DOHH2 (cell line): ENCODE measurements around the gene TSPAN32.

ENCODE experiments used
- H3F3A ChIP-seq: fragments of 200-600 bp; sonication (generic), shearing (Covaris generic); 2 replicates; pipeline ENCODE4 v1.6.0; 2016; ENCODE audit warnings: antibody characterized with exemption, mild to moderate bottlenecking; ENCODE audit not compliant: control insufficient read depth, insufficient read depth
- H3K27ac ChIP-seq: fragments of 200-600 bp; sonication (generic); 2 replicates; pipeline ENCODE4 v1.5.1; 2014; ENCODE audit warnings: low read depth, mild to moderate bottlenecking, low read length, moderate library complexity
- H3K27me3 ChIP-seq: fragments of 200-600 bp; sonication (generic); 2 replicates; pipeline ENCODE4 v1.6.1; 2014; ENCODE audit warnings: mild to moderate bottlenecking, low read length, mixed read lengths; ENCODE audit not compliant: control insufficient read depth
- H3K36me3 ChIP-seq: fragments of 200-600 bp; sonication (generic); 2 replicates; pipeline ENCODE4 v1.6.1; 2014; ENCODE audit warnings: mild to moderate bottlenecking, low read length, moderate library complexity, mixed read lengths; ENCODE audit not compliant: control insufficient read depth
- H3K4me1 ChIP-seq: fragments of 200-600 bp; sonication (generic); 2 replicates; pipeline ENCODE4 v1.6.1; 2014; ENCODE audit warnings: mild to moderate bottlenecking, low read length, mixed read lengths; ENCODE audit not compliant: control insufficient read depth
- H3K4me2 ChIP-seq: fragments of 200-600 bp; sonication (generic); 2 replicates; pipeline ENCODE4 v1.6.0; 2014; ENCODE audit warnings: mild to moderate bottlenecking, low read length, moderate library complexity
- H3K4me3 ChIP-seq: fragments of 200-600 bp; sonication (generic); 2 replicates; pipeline ENCODE4 v1.5.1; 2014; ENCODE audit warnings: mild to moderate bottlenecking, low read length, mixed read lengths
- H3K79me2 ChIP-seq: fragments of 200-600 bp; sonication (generic); 2 replicates; pipeline ENCODE4 v1.6.1; 2014; ENCODE audit warnings: mild to moderate bottlenecking, low read length, mixed read lengths; ENCODE audit not compliant: control insufficient read depth
- H3K9me2 ChIP-seq: fragments of 200-600 bp; sonication (generic); replicated peaks from 2 replicates; pipeline ENCODE4 v1.6.1; 2014; ENCODE audit warnings: mild to moderate bottlenecking, low read length, mixed read lengths; ENCODE audit not compliant: control insufficient read depth
- H3K9me3 ChIP-seq: fragments of 200-600 bp; sonication (generic); 2 replicates; pipeline ENCODE4 v1.6.1; 2014; ENCODE audit warnings: antibody characterized with exemption, low read length, mixed read lengths; ENCODE audit not compliant: control insufficient read depth, insufficient read depth
- H4K20me1 ChIP-seq: fragments of 200-600 bp; sonication (generic); 2 replicates; pipeline ENCODE4 v1.6.0; 2014; ENCODE audit warnings: low read depth, mild to moderate bottlenecking, antibody characterized with exemption, low read length, moderate library complexity; ENCODE audit not compliant: control insufficient read depth, insufficient read depth
- EZH2phosphoT487 ChIP-seq: fragments of 200-600 bp; sonication (generic); IDR thresholded peaks from 2 replicates; pipeline ENCODE4 v1.6.1; 2017; ENCODE audit warnings: borderline replicate concordance, mild to moderate bottlenecking, antibody characterized with exemption, low read length, moderate library complexity, mixed read lengths
- TF ChIP-seq, protein P1 (sequence below): fragments of 200-600 bp; sonication (generic); IDR thresholded peaks from one replicate; pipeline ENCODE4 v1.5.1; 2014; ENCODE audit warnings: antibody characterized with exemption, mild to moderate bottlenecking, low read depth, low read length; ENCODE audit not compliant: poor library complexity, severe bottlenecking

Gene TSPAN32

GRCh38 chr11:2289859-2290258 is 12.0 kb upstream of the TSPAN32 start:
- no peaks in the 10 kb centered on the region for H3K79me2 ChIP-seq
- no peaks in the 10 kb centered on the region for H3K36me3 ChIP-seq
- H3K27ac ChIP-seq = no peak overlapping the region
- H3K9me2 ChIP-seq = no peaks in the 10 kb centered on the region
- H3K4me2 ChIP-seq = no peak overlapping the region
- no peaks in the 10 kb centered on the region for H3K9me3 ChIP-seq
- H3K4me3 ChIP-seq = no peak overlapping the region
- no peaks in the 10 kb centered on the region for H3K27me3 ChIP-seq
- no peaks in the 10 kb centered on the region for H3F3A ChIP-seq
- TF ChIP-seq EZH2phosphoT487 = no peak
- TF ChIP-seq, protein P1, sequence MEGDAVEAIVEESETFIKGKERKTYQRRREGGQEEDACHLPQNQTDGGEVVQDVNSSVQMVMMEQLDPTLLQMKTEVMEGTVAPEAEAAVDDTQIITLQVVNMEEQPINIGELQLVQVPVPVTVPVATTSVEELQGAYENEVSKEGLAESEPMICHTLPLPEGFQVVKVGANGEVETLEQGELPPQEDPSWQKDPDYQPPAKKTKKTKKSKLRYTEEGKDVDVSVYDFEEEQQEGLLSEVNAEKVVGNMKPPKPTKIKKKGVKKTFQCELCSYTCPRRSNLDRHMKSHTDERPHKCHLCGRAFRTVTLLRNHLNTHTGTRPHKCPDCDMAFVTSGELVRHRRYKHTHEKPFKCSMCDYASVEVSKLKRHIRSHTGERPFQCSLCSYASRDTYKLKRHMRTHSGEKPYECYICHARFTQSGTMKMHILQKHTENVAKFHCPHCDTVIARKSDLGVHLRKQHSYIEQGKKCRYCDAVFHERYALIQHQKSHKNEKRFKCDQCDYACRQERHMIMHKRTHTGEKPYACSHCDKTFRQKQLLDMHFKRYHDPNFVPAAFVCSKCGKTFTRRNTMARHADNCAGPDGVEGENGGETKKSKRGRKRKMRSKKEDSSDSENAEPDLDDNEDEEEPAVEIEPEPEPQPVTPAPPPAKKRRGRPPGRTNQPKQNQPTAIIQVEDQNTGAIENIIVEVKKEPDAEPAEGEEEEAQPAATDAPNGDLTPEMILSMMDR = no peak
- no peaks in the 10 kb centered on the region for H3K4me1 ChIP-seq
- H4K20me1 ChIP-seq = no peaks in the 10 kb centered on the region

GRCh38 chr11:2290351-2290841 is 11.4 kb upstream of the TSPAN32 start:
- no peaks in the 10 kb centered on the region for H3K9me3 ChIP-seq
- no peaks in the 10 kb centered on the region for H3K27me3 ChIP-seq
- no peaks in the 10 kb centered on the region for H3K9me2 ChIP-seq
- no peaks in the 10 kb centered on the region for H3K36me3 ChIP-seq
- no peak for TF ChIP-seq EZH2phosphoT487
- TF ChIP-seq, protein P1 = no peak
- no peaks in the 10 kb centered on the region for H3K79me2 ChIP-seq
- no peaks in the 10 kb centered on the region for H3K4me1 ChIP-seq
- no peak overlapping the region for H3K27ac ChIP-seq
- no peaks in the 10 kb centered on the region for H3F3A ChIP-seq
- no peak overlapping the region for H3K4me2 ChIP-seq
- no peak overlapping the region for H3K4me3 ChIP-seq
- no peaks in the 10 kb centered on the region for H4K20me1 ChIP-seq

- TF ChIP-seq, protein P1 = no peak
- no peak for TF ChIP-seq EZH2phosphoT487
- no peaks in the 10 kb centered on the region for H3K27me3 ChIP-seq
These were observed 8.3 kb upstream of the TSPAN32 start for GRCh38 chr11:2293531-2293971.

More at GRCh38 chr11:2293531-2293971, 8.3 kb upstream of the TSPAN32 start:
- no peak overlapping the region for H3K4me2 ChIP-seq
- no peak overlapping the region for H3K4me3 ChIP-seq
- H3K27ac ChIP-seq = no peak overlapping the region
- no peaks in the 10 kb centered on the region for H3K79me2 ChIP-seq
- H3K36me3 ChIP-seq = no peaks in the 10 kb centered on the region
- H3F3A ChIP-seq = no peaks in the 10 kb centered on the region
- H4K20me1 ChIP-seq = no peaks in the 10 kb centered on the region
- no peaks in the 10 kb centered on the region for H3K4me1 ChIP-seq
- H3K9me2 ChIP-seq = no peaks in the 10 kb centered on the region
- no peaks in the 10 kb centered on the region for H3K9me3 ChIP-seq
